Omental fat pad (tissue), 4 donors: ENCODE measurements around the gene SPTA1. TPM values are rescaled to one million over a fixed set of nuclear protein-coding genes. Genes with fewer than 3 reads are reported as not detected.

Experiments used
- total RNA-seq, 4 donors: library from RNA; depleted of rRNA; stranded (reverse); fragments of >200 nt; gene quantifications; one replicate each; pipeline ENCODE4 v1.1.0, GENCODE V29; 2016

SPTA1 gene
- total RNA-seq, 4 donors from 2014 or later = 0.36 to 1.8 (median 0.83) TPM

Other genes with a start within 250 kb of the SPTA1 start
- not detected for gene OR10K1, start 224.9 kb downstream of the SPTA1 start, total RNA-seq
- gene OR10R2, start 214.5 kb downstream of the SPTA1 start, total RNA-seq = not detected
- not detected for gene OR6Y1, start 132.3 kb downstream of the SPTA1 start, total RNA-seq
- gene OR6P1, start 116.1 kb downstream of the SPTA1 start, total RNA-seq = not detected
- not detected for gene OR10X1, start 106.8 kb downstream of the SPTA1 start, total RNA-seq
- not detected for gene OR10Z1, start 81.4 kb downstream of the SPTA1 start, total RNA-seq
- gene OR6K2, start 13.9 kb upstream of the SPTA1 start, total RNA-seq = not detected
- gene OR6K3, start 34.0 kb upstream of the SPTA1 start, total RNA-seq = not detected
- gene OR6K6, start 68.0 kb upstream of the SPTA1 start, total RNA-seq = not detected
- not detected for gene OR6N1, start 85.5 kb upstream of the SPTA1 start, total RNA-seq
- gene OR6N2, start 94.5 kb upstream of the SPTA1 start, total RNA-seq = not detected
- gene MNDA, start 144.6 kb upstream of the SPTA1 start, total RNA-seq = 10 to 100 TPM in 2 of 4 donors, 1 to 10 TPM in 2; 7.4 to 27.0 (median 17.9) TPM
- 1 to 10 TPM; 2.3 to 7.4 (median 3.9) TPM for gene PYHIN1, start 244.8 kb upstream of the SPTA1 start, total RNA-seq